OCI-LY7 (cell line): ENCODE measurements around the gene CHCHD6.

Source experiments
- CTCF ChIP-seq: fragments of 200-600 bp; sonication (generic); conservative IDR thresholded peaks from 2 replicates; pipeline ENCODE4 v1.5.1; 2014; ENCODE audit warnings: mild to moderate bottlenecking, antibody characterized with exemption, low read length, moderate library complexity, mixed read lengths
- EZH2phosphoT487 ChIP-seq: fragments of 200-600 bp; sonication (generic); IDR thresholded peaks from 2 replicates; pipeline ENCODE4 v1.6.1; 2018; ENCODE audit warnings: low read depth, borderline replicate concordance, mild to moderate bottlenecking, mixed run types, antibody characterized with exemption, low read length, moderate library complexity, mixed read lengths

DNA sequence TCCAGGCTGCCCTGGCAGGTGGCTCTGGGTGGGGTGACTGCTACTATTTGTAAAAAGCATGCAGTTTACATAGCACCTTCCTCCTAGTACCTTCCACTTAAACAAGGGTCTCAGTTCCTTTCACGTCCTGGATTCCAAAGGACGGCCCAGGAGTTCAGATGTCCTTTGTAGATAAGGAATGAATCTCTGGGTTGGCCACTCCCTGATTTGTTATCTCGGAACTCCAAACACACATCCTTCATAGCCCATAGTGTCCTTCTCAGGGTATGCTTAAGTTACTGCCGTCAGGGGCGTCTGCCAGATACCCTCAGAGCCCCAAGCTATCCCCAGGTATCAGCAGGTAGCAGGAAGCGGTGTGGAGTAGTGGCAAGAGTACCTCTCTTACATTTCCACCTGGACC is 177.8 kb downstream of the CHCHD6 start:
- TF ChIP-seq CTCF (no peak), EZH2phosphoT487 (no peak)
